Thymus (tissue), 11 donors: ENCODE results near the gene RPL13. TPM values are rescaled to one million over a fixed set of nuclear protein-coding genes. Genes with fewer than 3 reads are reported as not detected.

Source experiments
- DNase-seq, 9 donors: peaks; one replicate each; pipeline ENCODE4 v3.0.0-alpha.2; 2013; ENCODE audit warnings: low spot score in 9 of 9, low read depth in 6 of 9, missing footprints in 1 of 9
- H3K27ac ChIP-seq, 2 donors: one replicate each; pipeline ENCODE4 v1.5.1; 2013; ENCODE audit warnings: control low read depth in 1 of 2, low read depth in 1 of 2, low read length in 1 of 2, mild to moderate bottlenecking in 1 of 2, moderate library complexity in 1 of 2
- H3K27me3 ChIP-seq, 2 donors: one replicate each; pipeline ENCODE4 v1.5.1; 2013; ENCODE audit warnings: low read length in 1 of 2; ENCODE audit not compliant: control insufficient read depth in 2 of 2, insufficient read depth in 1 of 2
- H3K36me3 ChIP-seq, 2 donors: one replicate each; pipeline ENCODE4 v1.5.1; 2013; ENCODE audit warnings: low read length in 1 of 2, mild to moderate bottlenecking in 1 of 2, moderate library complexity in 1 of 2; ENCODE audit not compliant: control insufficient read depth in 2 of 2, insufficient read depth in 2 of 2
- H3K4me1 ChIP-seq, 2 donors: one replicate each; pipeline ENCODE4 v1.5.1; 2013; ENCODE audit warnings: low read length in 2 of 2; ENCODE audit not compliant: control insufficient read depth in 2 of 2, insufficient read depth in 2 of 2
- H3K4me3 ChIP-seq, 2 donors: one replicate each; pipeline ENCODE4 v1.5.1; 2013; ENCODE audit warnings: low read length in 2 of 2, control low read depth in 1 of 2, mild to moderate bottlenecking in 1 of 2
- H3K9me3 ChIP-seq, 2 donors: one replicate each; pipeline ENCODE4 v1.5.1; 2013; ENCODE audit warnings: low read length in 1 of 2, mild to moderate bottlenecking in 1 of 2; ENCODE audit not compliant: control insufficient read depth in 2 of 2, insufficient read depth in 1 of 2
- WGBS: extraction: QIAGEN DNeasy Blood & Tissue Kit; methylation state at CpG from one replicate; pipeline ENCODE4 v1.1.7; 2013; 5-methylcytosine and 5-hydroxymethylcytosine counted together
- polyA plus RNA-seq: library from polyadenylated mRNA; stranded (reverse); fragments of 200-250 nt; gene quantifications from one replicate; pipeline ENCODE4 v1.2.3, GENCODE V29; 2013
- total RNA-seq: library from RNA; stranded (reverse); fragments of 120-200 nt; gene quantifications from one replicate; pipeline ENCODE4 v1.2.4, GENCODE V29; 2013
- donor health status: healthy.

RPL13 gene
- total and polyA plus RNA-seq, 2 donors: 4,686 to 5,597 TPM

GRCh38 chr16:89613231-89613953 is 52.9 kb downstream of the RPL13 start, which contains the start of gene DPEP1:
DPEP1 (plus strand) TSS chr16:89613642; CDS start chr16:89630411, 16,769 bp downstream.
- H3K4me1 ChIP-seq: peaks cover 16 to 46% of the 10 kb centered on the region in 2 donors
- H3K27ac ChIP-seq: peak within 1 kb of the TSS in 1 of 2 donors; percentile 23
- H3K36me3 ChIP-seq: no peaks in the 10 kb centered on the region
- DNase-seq: peak in 1 of 9 donors; percentile 43
- peaks cover 0 to 18% of the 10 kb centered on the region in 2 donors for H3K9me3 ChIP-seq
- H3K4me3 ChIP-seq: no peak within 1 kb of the TSS
- WGBS: 53% methylated on average over 19 of the region's 19 CpGs
- H3K27me3 ChIP-seq: no peaks in the 10 kb centered on the region

DNA sequence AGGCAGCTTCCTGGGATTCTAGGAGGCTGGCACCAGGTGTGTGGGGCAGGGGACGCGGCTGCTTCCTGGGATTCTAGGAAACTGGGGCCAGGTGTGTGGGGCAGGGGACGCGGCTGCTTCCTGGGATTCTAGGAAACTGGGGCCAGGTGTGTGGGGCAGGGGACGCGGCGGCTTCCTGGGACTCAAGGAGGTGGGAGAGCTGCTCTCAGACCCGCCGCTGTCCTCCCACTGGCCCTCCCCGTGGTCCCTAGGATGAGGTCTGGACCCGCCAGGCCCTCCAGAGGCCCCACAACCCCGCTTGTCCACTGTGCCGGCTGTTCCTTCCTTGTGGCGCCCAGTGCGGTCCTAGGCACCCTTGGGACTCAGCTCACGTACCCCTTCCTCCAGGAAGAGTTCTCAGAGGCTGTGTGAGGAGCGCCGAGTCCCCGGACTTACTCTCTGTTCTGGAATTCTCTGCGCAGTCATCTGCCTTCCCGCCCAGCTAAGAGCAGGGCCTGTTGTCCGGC is 53.5 kb downstream of the RPL13 start:
- peaks cover 12 to 40% of the 10 kb centered on the region in 2 donors for H3K4me1 ChIP-seq
- peaks cover 0 to 18% of the 10 kb centered on the region in 2 donors for H3K9me3 ChIP-seq
- H3K27me3 ChIP-seq: no peaks in the 10 kb centered on the region
- DNase-seq: no peak
- H3K4me3 ChIP-seq: no peak overlapping the region
- WGBS: 87% methylated on average over 22 of the region's 22 CpGs
- no peaks in the 10 kb centered on the region for H3K36me3 ChIP-seq
- no peak overlapping the region for H3K27ac ChIP-seq

Other genes with a start within 250 kb of the RPL13 start
- 24.8 TPM for gene ANKRD11, start 70.1 kb upstream of the RPL13 start, total RNA-seq
- gene ANKRD11, start 70.1 kb upstream of the RPL13 start, polyA plus RNA-seq: 79.5 TPM
- 51.9 TPM for gene SPG7, start 52.3 kb upstream of the RPL13 start, total RNA-seq
- gene SPG7, start 52.3 kb upstream of the RPL13 start, polyA plus RNA-seq: 164 TPM
- 12.8 TPM for gene CPNE7, start 15.1 kb downstream of the RPL13 start, total RNA-seq
- 9.6 TPM for gene CPNE7, start 15.1 kb downstream of the RPL13 start, polyA plus RNA-seq
- gene DPEP1, start 53.0 kb downstream of the RPL13 start, total RNA-seq: 1.7 TPM
- gene DPEP1, start 53.0 kb downstream of the RPL13 start, polyA plus RNA-seq: 2.9 TPM
- gene CHMP1A, start 97.0 kb downstream of the RPL13 start, total RNA-seq: 40.8 TPM
- 70.8 TPM for gene CHMP1A, start 97.0 kb downstream of the RPL13 start, polyA plus RNA-seq
- gene SPATA33, start 97.2 kb downstream of the RPL13 start, total RNA-seq: 4.7 TPM
- 8.1 TPM for gene SPATA33, start 97.2 kb downstream of the RPL13 start, polyA plus RNA-seq
- 38.3 TPM for gene CDK10, start 126.0 kb downstream of the RPL13 start, total RNA-seq
- 124 TPM for gene CDK10, start 126.0 kb downstream of the RPL13 start, polyA plus RNA-seq
- gene SPATA2L, start 141.0 kb downstream of the RPL13 start, total RNA-seq: 6.8 TPM
- 9.1 TPM for gene SPATA2L, start 141.0 kb downstream of the RPL13 start, polyA plus RNA-seq
- 2.1 TPM for gene VPS9D1, start 160.2 kb downstream of the RPL13 start, total RNA-seq
- gene VPS9D1, start 160.2 kb downstream of the RPL13 start, polyA plus RNA-seq: 25.1 TPM
- gene ZNF276, start 160.9 kb downstream of the RPL13 start, total RNA-seq: 35.6 TPM
- 55.0 TPM for gene ZNF276, start 160.9 kb downstream of the RPL13 start, polyA plus RNA-seq